AG10803 (cell line): Measurements from ENCODE around the gene NRF1.

Source experiments
- DNase-seq: peaks from one replicate; pipeline ENCODE4 v3.0.0; 2010; ENCODE audit warnings: low read depth
- H3K4me3 ChIP-seq: 2 replicates; pipeline ENCODE4 v1.5.1; 2011; ENCODE audit warnings: mild to moderate bottlenecking, low read length, control low read depth
- CTCF ChIP-seq: conservative IDR thresholded peaks from 2 replicates; pipeline ENCODE4 v1.5.1; 2011; ENCODE audit warnings: mild to moderate bottlenecking, low read length, control low read depth, inconsistent platforms

NRF1 gene

GRCh38 chr7:129801882-129802281 is 190.4 kb downstream of the NRF1 start:
- TF ChIP-seq CTCF, result no peak
- H3K4me3 ChIP-seq, result no peak overlapping the region
- DNase-seq, result no peak

DNA sequence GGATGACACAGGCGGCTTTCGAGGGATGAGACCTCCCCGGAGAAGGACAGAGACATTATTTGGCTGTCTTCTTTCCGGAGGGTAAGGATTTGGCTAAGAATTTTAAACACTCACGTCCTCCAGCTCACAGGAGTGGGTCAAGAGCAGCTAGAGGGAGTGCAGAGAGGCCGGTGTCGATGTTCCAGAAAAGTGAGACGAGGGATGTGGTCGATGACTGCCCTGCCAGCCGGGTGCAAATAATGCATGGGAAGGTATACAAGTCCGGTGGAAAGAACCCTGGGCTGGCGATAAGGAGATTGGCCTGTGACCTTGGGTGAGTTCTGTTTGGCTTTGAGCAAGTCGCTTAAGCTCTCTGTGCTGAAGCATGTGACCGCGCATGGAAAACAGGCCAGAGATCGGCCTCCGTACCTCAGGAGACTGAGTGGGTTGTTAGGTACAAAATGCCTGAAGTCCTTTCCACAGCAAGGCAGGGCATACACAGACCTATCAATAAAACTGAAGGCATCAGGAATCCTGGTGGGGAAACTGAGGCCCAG is 192.1 kb downstream of the NRF1 start:
- H3K4me3 ChIP-seq, result no peak overlapping the region
- TF ChIP-seq CTCF, result no peak
- DNase-seq, result no peak

GRCh38 chr7:129804111-129804889 is 192.8 kb downstream of the NRF1 start:
- H3K4me3 ChIP-seq, result no peak overlapping the region
- DNase-seq, result no peak
- TF ChIP-seq CTCF, result no peak

DNA sequence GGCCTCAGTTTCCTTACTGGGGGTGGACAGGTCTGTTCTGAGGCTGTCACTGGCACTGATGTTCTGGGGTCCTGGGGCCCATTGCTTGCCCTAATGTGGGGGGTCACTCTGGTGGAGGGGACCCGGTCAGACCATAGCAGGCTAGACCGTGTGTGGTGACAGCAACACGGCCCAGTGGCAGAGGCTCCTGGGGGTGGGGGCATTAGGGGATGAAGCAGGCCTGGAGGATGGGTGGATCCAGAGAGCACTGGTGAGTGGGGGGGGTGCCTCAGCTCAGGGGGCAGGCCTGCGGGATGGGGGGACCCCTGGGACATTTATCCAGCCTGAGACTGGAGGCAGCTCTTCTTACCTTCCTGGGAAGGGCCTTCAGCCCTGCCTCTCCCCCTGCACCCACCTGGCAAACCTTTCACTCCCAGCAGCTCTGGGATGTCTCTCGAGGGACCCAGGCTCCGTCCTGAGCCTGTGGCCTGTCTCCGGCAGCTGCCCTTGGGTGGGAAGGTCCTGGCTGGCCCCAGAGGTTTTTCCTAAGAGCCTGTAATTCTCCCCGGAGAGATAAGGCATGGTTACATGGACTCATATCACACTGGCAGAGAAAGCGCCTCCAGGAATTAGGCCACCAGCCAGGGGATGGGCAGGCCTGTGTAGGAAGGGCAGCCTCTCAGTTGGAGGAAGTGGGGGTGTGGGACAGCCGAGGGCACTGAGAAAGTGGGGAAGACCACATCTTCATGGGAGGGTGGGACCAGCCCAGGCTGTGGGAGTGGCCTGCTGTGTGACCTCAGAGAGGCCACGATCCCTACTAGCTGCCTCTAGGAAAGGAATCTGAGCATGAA is 193.6 kb downstream of the NRF1 start:
- no peak for DNase-seq
- TF ChIP-seq CTCF, result no peak

More for the DNA sequence above, 193.6 kb downstream of the NRF1 start:
- H3K4me3 ChIP-seq, result no peak overlapping the region
